HepG2 (cell line): ENCODE data around the gene UNCX. TPM values are rescaled to one million over a fixed set of nuclear protein-coding genes. Genes with fewer than 3 reads are reported as not detected.

Source experiments
- ATAC-seq: fragments of 200-7000 bp; cut with Tn5 transposase; 3 replicates; pipeline ENCODE4 v1.9.1; 2020; ENCODE audit warnings: mild to moderate bottlenecking, moderate library complexity
- BruUV-seq: library from RNA; stranded (reverse); fragments of 400-500 nt; replicated peaks from 2 replicates; lab custom pipeline; 2021; lab: Mats Ljungman, UMichigan
- CTCF ChIA-PET: fragments of 300-600 bp; formaldehyde crosslinking; extraction: SDS; loops from one replicate; lab custom pipeline; 2021; ENCODE audit warnings: low total read pairs, inconsistent platforms, low intra/inter-chr PET ratio; lab: Yijun Ruan, JAX
- POLR2A ChIA-PET: fragments of 350-600 bp; sonication (Branson Sonifier 250); formaldehyde crosslinking; loops from one replicate; lab custom pipeline; 2020; ENCODE audit warnings: antibody characterized with exemption, inconsistent platforms; lab: Yijun Ruan, JAX
- DNase-seq: peaks from one replicate; pipeline ENCODE4 v3.0.0-alpha.2; 2015; ENCODE audit warnings: low spot score
- FAIRE-seq: peaks from 3 replicates; lab custom pipeline; 2011; peaks lifted over from hg19 to GRCh38; lab: Jason Lieb, UNC
- H2AFZ ChIP-seq: one replicate; pipeline ENCODE4 v1.6.1; 2011; ENCODE audit warnings: low read length, inconsistent platforms
- H3K27ac ChIP-seq: fragments of 300-600 bp; 3 replicates; pipeline ENCODE4 v1.8.0; 2011; ENCODE audit warnings: mixed run types, mild to moderate bottlenecking, mixed read lengths, low read length, inconsistent platforms; ENCODE audit not compliant: insufficient read depth; ENCODE audit errors: extremely low read length
- H3K27me3 ChIP-seq, 2 experiments: fragments of 200-600 bp in 1 of 2; 2 replicates in 1 of 2; 3 replicates in 1 of 2; pipeline versions ENCODE4 v1.6.0 to v1.8.0; 2011; ENCODE audit warnings: low read length in 2 of 2, mild to moderate bottlenecking in 2 of 2, moderate library complexity in 2 of 2, inconsistent platforms in 1 of 2; ENCODE audit not compliant: insufficient read depth in 2 of 2, control insufficient read depth in 1 of 2
- H3K36me3 ChIP-seq, 2 experiments: fragments of 200-600 bp in 1 of 2; replicated peaks in 1 of 2; 2 replicates in 1 of 2; 3 replicates in 1 of 2; pipeline versions ENCODE4 v1.5.1 to v1.8.0; 2011; ENCODE audit warnings: low read length in 2 of 2, inconsistent platforms in 1 of 2; ENCODE audit not compliant: insufficient read depth in 2 of 2, control insufficient read depth in 1 of 2
- H3K4me1 ChIP-seq: 2 replicates; pipeline ENCODE4 v1.5.1; 2012; ENCODE audit warnings: low read length, inconsistent platforms; ENCODE audit not compliant: insufficient read depth
- H3K4me2 ChIP-seq: 2 replicates; pipeline ENCODE4 v1.6.0; 2011; ENCODE audit warnings: low read depth, low read length, inconsistent platforms
- H3K4me3 ChIP-seq, 3 experiments: fragments of 200-600 bp in 1 of 3; sonication (generic), shearing (Covaris generic) in 1 of 3; replicated peaks in 1 of 3; 2 replicates each; pipeline ENCODE4 v1.5.1; 2011 to 2016; ENCODE audit warnings: low read length in 3 of 3, inconsistent platforms in 2 of 3, low read depth in 2 of 3, mild to moderate bottlenecking in 2 of 3, control low read depth in 1 of 3, mixed read lengths in 1 of 3; ENCODE audit not compliant: insufficient read depth in 1 of 3
- H3K79me2 ChIP-seq: one replicate; pipeline ENCODE4 v1.6.1; 2011; ENCODE audit warnings: low read length, inconsistent platforms; ENCODE audit not compliant: insufficient read depth
- H3K9ac ChIP-seq: 2 replicates; pipeline ENCODE4 v1.6.0; 2011; ENCODE audit warnings: mild to moderate bottlenecking, low read depth, low read length, inconsistent platforms; ENCODE audit not compliant: insufficient read depth
- H3K9me3 ChIP-seq: 2 replicates; pipeline ENCODE4 v1.5.1; 2012; ENCODE audit warnings: mild to moderate bottlenecking, low read length
- H4K20me1 ChIP-seq: 2 replicates; pipeline ENCODE4 v1.6.0; 2011; ENCODE audit warnings: inconsistent platforms, mild to moderate bottlenecking, low read length, moderate library complexity; ENCODE audit not compliant: insufficient read depth
- KLF15 ChIP-seq: sonication (generic); formaldehyde crosslinking; IDR thresholded peaks from 2 replicates; pipeline ENCODE4 v1.8.1; 2023; ENCODE audit warnings: borderline replicate concordance, mild to moderate bottlenecking, inconsistent platforms, missing genetic modification reagents, mixed read lengths
- MNT ChIP-seq: fragments of 450-650 bp; IDR thresholded peaks from 2 replicates; pipeline ENCODE4 v1.6.1; 2016
- YEATS4 ChIP-seq: sonication (generic); formaldehyde crosslinking; IDR thresholded peaks from 2 replicates; pipeline ENCODE4 v1.4.0; 2020; ENCODE audit warnings: missing genetic modification reagents, borderline replicate concordance
- ZBTB44 ChIP-seq: sonication (generic); formaldehyde crosslinking; IDR thresholded peaks from 2 replicates; pipeline ENCODE4 v1.4.0; 2020; ENCODE audit warnings: missing genetic modification reagents
- ZNF20 ChIP-seq: sonication (generic); formaldehyde crosslinking; IDR thresholded peaks from 2 replicates; pipeline ENCODE4 v1.4.0; 2020; ENCODE audit warnings: mild to moderate bottlenecking, moderate library complexity, missing genetic modification reagents
- WGBS: methylation state at CpG from one replicate; pipeline ENCODE4 v1.1.6; 2017; ENCODE audit warnings: low lambda C conversion rate; 5-methylcytosine and 5-hydroxymethylcytosine counted together
- in situ Hi-C: cut with HindIII; loops from 2 replicates; pipeline ENCODE4 v1.10.0; 2017; ENCODE audit warnings: low pct_unique_long_range_greater_than_20kb; ENCODE audit not compliant: extremely low pct_ligation_motif_present
- intact Hi-C: fragments of 100-400 bp; cut with micrococcal nuclease; formaldehyde crosslinking; loops from one replicate; pipeline ENCODE4 v1.10.0; 2022; ENCODE audit not compliant: unreplicated experiment
- polyA plus RNA-seq, 8 experiments: library from polyadenylated mRNA; depleted of rRNA in 3 of 8; stranded (reverse) in 7 of 8; unstranded in 1 of 8; fragments of >200 nt; fragmentation: Illumina TruSeq in 4 of 8; extraction: Trizol in 4 of 8; gene quantifications; 2 replicates each; pipeline versions ENCODE4 v1.2.1 to v1.2.3, GENCODE V29; 2011 to 2016; ENCODE audit warnings: low read depth in 4 of 8, missing spikeins in 1 of 8, mixed read lengths in 1 of 8; ENCODE audit not compliant: insufficient read depth in 1 of 8
- total RNA-seq, 5 experiments: library from RNA; depleted of rRNA; stranded (reverse); fragments of >200 nt; fragmentation: Illumina TruSeq; extraction: Trizol; gene quantifications; 2 replicates each; pipeline ENCODE4 v1.2.3, GENCODE V29; 2016; ENCODE audit warnings: low read depth in 1 of 5

UNCX gene
- total and polyA plus RNA-seq, 2 of the 13 experiments (the other 11 are each of a cell fraction or from before 2014, with no cell fraction given), result not detected

- no peak for TF ChIP-seq ZBTB44 (CRISPR knock-in tag)
- TF ChIP-seq, all 625 proteins: peak for 0
Measured at GRCh38 chr7:1257863-1258262, 25.2 kb downstream of the UNCX start (continued).

GRCh38 chr7:1259621-1260243 is 27.1 kb downstream of the UNCX start:
- no peak for FAIRE-seq
- ATAC-seq, result no peak
- 40% methylated on average over 1 of the region's 21 CpGs for WGBS
- H3K9ac ChIP-seq, result no peak overlapping the region
- CTCF ChIA-PET, result no interaction called here
- POLR2A ChIA-PET, result no interaction called here
- intact Hi-C loops (no loop called here), in situ Hi-C loops (no loop called here)
- no peaks in the 10 kb centered on the region for H3K36me3 ChIP-seq
- BruUV-seq, result no TSS peak
- TF ChIP-seq ZNF20 (CRISPR knock-in tag) (no peak), YEATS4 (no peak)
- H3K27ac ChIP-seq, result no peak overlapping the region
- H3K4me2 ChIP-seq, result no peak overlapping the region
- H3K79me2 ChIP-seq, result no peaks in the 10 kb centered on the region
- H3K4me1 ChIP-seq, result no peaks in the 10 kb centered on the region
- H2AFZ ChIP-seq, result no peak overlapping the region
- no peak overlapping the region for H3K4me3 ChIP-seq
- no peak for DNase-seq
- peaks cover 22 to 80% of the 10 kb centered on the region in 2 experiments for H3K27me3 ChIP-seq
- no peaks in the 10 kb centered on the region for H4K20me1 ChIP-seq
- H3K9me3 ChIP-seq, result no peaks in the 10 kb centered on the region

GRCh38 chr7:1260244-1260635 is 27.6 kb downstream of the UNCX start:
- in situ Hi-C loops, result no loop called here

More at GRCh38 chr7:1260244-1260635, 27.6 kb downstream of the UNCX start:
- DNase-seq (no peak), ATAC-seq (no peak), FAIRE-seq (no peak)
- Histone ChIP-seq H4K20me1 (no peaks in the 10 kb centered on the region), H3K79me2 (no peaks in the 10 kb centered on the region), H3K9ac (no peak overlapping the region), H3K4me3 (no peak overlapping the region), H3K4me1 (no peaks in the 10 kb centered on the region), H3K27me3 (peaks cover 21 to 81% of the 10 kb centered on the region in 2 experiments), H3K9me3 (no peaks in the 10 kb centered on the region), H3K27ac (no peak overlapping the region), H3K4me2 (no peak overlapping the region), H3K36me3 (no peaks in the 10 kb centered on the region), H2AFZ (no peak overlapping the region)
- POLR2A ChIA-PET, result no interaction called here
- CTCF ChIA-PET, result no interaction called here
- intact Hi-C loops, result no loop called here
- no peak for TF ChIP-seq KLF15 (CRISPR knock-in tag)
- peak; percentile 39 for TF ChIP-seq MNT
- no TSS peak for BruUV-seq
- WGBS, result no CpG with 5 or more reads among the region's 21 CpGs
